ENCODE results near the gene GRIPAP1.

DNA sequence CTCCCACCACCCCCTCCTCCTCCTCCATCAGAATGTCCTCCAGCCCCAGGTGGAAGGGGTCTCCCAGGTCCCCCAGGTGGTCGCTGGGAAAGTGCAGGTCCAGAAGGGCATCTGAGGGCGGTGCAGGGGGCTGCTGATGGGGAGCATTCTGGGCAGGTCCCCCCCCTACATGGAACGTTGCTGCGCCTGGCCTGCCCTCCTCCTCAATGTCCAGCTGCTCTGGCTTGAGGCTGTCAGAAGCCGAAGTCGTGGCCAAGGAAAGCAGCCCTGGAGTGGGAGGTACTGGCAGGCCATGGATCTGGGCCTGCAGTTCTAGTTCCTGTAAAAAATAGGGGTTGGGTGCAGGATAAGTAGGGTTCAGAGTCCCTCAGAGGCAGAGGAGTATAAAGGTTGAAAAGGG is 28.2 kb upstream of the GRIPAP1 start:
- TF ChIP-seq, protein P1, sequence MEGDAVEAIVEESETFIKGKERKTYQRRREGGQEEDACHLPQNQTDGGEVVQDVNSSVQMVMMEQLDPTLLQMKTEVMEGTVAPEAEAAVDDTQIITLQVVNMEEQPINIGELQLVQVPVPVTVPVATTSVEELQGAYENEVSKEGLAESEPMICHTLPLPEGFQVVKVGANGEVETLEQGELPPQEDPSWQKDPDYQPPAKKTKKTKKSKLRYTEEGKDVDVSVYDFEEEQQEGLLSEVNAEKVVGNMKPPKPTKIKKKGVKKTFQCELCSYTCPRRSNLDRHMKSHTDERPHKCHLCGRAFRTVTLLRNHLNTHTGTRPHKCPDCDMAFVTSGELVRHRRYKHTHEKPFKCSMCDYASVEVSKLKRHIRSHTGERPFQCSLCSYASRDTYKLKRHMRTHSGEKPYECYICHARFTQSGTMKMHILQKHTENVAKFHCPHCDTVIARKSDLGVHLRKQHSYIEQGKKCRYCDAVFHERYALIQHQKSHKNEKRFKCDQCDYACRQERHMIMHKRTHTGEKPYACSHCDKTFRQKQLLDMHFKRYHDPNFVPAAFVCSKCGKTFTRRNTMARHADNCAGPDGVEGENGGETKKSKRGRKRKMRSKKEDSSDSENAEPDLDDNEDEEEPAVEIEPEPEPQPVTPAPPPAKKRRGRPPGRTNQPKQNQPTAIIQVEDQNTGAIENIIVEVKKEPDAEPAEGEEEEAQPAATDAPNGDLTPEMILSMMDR (IDR thresholded peaks at IDR 0.05) = no peak
- TF ChIP-seq POLR2A (IDR thresholded peaks at IDR 0.05) = no peak

All from prostate gland (tissue), 2 donors.